HL-60/S4 treated with phorbol 12-myristate 13-acetate at 8.2 ng/mL for 4 days and 3 days (cell line): Measurements from ENCODE around the gene INPP5K.
"Not testable (repeated sequence)": the region's sequence is repeated elsewhere in the genome, so short reads cannot be mapped to it uniquely, and the experiment has no call there.

Experiments used
- in situ Hi-C: fragments of 300-500 bp; cut with MboI; formaldehyde crosslinking; loops from 2 replicates; pipeline ENCODE4 v1.15.0; 2022; ENCODE audit warnings: low sequenced_read_pairs

Gene INPP5K

DNA sequence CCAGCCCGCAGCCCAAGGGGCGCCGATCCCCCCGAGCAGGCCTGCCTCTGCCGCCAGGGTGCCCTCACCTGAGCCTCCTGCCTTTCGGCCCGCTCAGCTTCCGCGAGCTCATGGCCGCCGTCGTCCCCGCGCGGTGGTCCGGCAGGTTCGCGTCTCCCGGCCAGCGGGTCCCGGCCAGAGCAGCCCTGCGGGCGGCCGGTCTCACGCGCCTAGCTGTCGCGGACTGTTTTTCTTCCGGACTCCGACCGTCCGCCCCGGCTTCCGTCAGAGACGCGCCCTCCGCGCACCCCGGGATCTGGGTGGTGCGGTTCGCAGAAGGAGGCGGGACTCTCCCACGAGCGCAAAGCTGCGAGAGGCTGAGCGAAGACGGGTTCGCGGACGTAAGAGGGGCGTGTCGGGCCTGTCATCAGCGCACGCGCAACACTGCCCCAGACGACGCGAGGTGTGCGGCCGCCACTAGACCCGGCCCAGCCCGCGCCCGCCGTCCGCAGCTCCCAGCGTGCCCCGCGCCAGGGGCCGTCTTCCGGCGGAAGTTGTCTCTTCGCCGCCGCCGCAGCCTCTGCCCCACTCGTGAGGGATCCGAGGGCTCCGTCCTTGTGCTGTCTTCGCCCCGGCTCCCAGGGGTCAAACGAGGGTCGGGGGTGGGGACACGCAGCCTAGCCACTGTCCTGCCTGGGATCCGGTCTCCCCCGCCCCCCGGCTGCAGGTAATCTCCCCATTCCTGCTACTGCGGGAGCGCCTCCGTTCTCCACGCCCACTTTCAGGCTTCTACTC lies at the start of gene INPP5K:
Gene INPP5K, minus strand, starts transcription at position 225 of the 774 bp plus-strand sequence. Its CDS starts 113 bp downstream, at position 112.
- in situ Hi-C loops: loop anchor here (25.0 kb wide), 1 partner anchor 254 kb away; the partner anchor contains the start of gene BHLHA9

- in situ Hi-C loops: no loop called here
Observed at GRCh38 chr17:1565877-1566276, 49.5 kb upstream of the INPP5K start.

GRCh38 chr17:1563786-1564613 lies 47.6 kb upstream of the INPP5K start:
- in situ Hi-C loops: no loop called here

GRCh38 chr17:1563471-1563785 lies 47.0 kb upstream of the INPP5K start:
- in situ Hi-C loops: not testable (repeated sequence)

DNA sequence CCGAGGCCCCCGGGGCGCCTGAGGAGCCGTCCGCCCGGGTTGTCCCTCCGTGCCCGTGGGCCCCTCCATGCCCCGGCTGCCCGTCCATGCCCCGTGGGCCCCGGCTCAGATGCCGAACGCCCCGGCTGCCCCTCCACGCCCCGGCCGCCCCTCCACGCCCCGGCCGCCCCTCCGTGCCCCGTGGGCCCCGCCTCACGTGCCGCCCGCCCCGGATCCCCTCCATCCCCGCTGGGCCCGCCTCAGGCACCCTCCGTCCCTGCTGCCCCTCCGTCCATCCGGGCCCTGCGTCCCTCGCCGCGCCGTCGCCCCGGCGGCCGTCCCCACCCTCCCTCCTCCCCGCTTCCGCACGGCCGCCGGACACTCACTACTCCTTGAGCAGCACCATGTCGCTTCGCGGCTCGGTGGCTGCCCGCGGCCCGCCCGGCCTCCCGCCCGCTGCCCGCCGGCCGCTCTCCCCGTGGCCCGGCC lies 45.8 kb upstream of the INPP5K start:
- in situ Hi-C loops: no loop called here

DNA sequence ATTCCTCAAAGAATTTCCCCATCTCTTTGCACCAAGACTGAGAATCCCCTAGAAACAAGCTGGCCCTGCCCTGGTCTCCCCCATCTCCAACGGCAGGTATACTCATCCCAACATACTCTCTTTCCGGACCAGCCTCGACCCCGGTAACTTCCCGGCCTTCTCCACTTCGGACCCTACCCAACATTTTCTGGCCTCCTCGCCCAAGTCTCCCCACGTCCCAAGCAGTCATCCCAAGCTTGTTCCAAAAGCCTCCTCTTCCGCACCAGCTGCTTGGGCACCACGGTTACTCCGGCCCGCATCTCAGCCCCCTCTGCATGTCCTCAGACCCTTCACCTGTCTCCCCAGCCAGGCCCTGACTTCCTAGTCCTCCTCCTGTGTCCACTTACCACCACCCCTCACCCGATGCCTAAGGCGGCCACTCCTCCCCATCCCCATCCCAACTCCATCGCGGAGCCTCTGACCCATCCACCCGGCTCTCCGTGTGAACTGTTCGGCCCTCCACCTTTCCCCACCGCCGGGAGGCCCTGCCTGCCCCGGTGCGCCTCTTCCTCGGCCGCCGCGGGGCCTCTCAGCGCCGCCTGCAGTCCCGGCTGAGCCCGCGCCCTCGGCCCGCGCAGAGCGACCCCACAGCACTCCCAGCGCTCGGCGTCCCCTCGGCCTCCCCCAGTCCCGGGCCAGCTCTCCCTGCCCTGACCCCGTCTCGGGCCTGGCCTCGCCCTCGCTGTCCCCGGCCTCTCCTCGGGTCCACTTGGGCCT lies 45.2 kb upstream of the INPP5K start:
- in situ Hi-C loops: no loop called here

DNA sequence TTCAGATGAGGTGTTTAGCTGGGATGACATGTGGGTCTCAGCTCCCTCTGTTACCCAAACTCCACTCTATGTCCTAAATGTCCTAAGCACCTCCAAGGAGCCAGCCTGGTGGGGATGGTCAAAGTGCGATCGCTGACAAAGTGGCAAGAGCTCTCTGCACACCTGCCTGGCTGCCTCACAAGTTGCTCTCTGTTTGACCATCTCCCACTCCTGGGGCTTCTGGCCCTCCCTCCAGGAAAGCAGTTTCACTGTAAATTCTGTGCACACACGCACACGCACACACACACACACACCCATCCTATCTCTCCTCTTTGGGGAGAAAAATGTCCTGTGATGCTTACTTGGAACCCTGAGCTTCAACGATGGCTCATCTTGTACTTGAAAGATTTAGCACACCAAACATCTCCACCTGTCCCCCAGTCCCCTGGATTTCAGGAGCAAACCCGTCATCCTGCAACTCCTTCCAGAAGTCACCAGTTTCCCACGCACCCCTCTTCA lies 44.5 kb upstream of the INPP5K start:
- in situ Hi-C loops: no loop called here

- in situ Hi-C loops: no loop called here
Observed at GRCh38 chr17:1560101-1560857, 43.9 kb upstream of the INPP5K start.

GRCh38 chr17:1559047-1560043 lies 42.9 kb upstream of the INPP5K start:
- in situ Hi-C loops: no loop called here

DNA sequence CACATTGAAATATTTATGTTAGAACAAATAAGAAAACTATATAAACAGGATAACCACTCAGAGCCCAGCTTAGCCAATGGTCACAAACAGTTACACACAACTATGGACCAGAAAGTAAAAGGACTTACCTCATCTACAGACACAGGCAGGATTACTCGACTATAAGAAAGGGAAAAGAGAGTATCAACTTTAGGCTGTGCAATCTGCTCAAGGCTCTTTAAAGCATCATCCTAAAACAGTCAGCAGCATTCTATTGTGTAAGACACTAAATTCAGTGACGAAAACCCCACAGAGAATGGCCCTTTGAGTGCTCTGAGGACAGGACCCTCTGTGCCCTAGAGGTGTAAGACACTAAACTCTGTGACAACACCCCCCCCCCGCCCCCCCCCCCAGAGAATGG lies 42.0 kb upstream of the INPP5K start:
- in situ Hi-C loops: no loop called here

- in situ Hi-C loops: no loop called here
Observed at GRCh38 chr17:1557355-1558095, 41.1 kb upstream of the INPP5K start.

GRCh38 chr17:1555651-1556471 lies 39.4 kb upstream of the INPP5K start:
- in situ Hi-C loops: no loop called here

DNA sequence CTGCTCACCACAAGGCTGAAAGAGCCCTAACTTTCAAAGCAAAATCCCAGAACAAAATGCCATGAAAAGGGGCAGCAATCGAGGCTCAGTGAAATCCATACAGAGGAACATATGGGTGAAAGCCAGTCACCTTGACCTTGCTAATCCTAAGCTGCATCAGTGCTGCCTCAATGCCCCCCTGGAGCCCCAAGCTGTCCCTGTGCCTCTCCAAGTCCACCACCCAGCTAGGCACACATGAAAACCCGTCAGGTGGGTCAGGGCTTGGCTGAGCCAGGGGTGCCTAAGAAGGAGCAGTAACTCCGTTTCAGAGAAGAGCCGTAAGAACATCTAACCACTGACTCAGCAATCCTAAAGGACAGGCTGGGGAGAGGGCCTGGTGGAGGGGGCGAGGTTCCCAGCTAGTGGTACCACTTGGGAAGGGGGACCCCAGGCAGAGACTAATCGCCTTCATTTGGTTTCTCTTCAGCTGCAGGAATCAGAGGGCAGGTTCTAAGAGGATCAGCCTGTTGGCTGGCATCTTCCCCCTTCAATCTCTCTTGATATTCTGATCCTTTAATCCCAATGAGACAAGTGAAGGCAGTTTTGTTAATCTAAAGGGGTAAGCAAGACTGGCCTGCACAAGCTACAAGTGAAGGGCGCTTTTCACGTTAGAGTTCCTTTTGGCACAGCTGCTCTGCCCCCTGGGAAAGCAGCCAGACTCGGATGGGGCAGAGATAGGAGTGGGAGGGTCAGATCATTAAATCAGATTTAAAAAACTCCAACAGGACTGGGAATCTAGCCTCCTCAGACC lies 38.5 kb upstream of the INPP5K start:
- in situ Hi-C loops: no loop called here

GRCh38 chr17:1553354-1554266 lies 37.2 kb upstream of the INPP5K start:
- in situ Hi-C loops: no loop called here

DNA sequence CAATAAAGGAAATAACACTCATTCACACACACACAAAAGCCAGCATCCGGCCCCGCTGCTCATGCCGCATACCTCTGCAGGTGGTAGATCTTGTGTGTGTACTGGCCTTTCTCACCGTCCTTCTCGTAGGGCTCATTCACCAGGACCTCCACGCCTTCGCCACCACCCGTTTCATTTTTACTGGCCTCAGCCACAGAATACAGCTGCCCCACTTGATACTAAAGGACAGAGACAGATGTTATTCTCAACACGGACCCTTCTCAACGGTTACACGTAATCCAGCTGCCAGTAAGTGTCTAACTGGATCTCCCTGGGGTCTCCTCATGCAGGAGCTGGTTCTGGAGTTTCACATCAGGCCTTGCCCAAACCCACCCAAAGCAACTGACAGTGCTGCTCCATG lies 36.5 kb upstream of the INPP5K start:
- in situ Hi-C loops: no loop called here

DNA sequence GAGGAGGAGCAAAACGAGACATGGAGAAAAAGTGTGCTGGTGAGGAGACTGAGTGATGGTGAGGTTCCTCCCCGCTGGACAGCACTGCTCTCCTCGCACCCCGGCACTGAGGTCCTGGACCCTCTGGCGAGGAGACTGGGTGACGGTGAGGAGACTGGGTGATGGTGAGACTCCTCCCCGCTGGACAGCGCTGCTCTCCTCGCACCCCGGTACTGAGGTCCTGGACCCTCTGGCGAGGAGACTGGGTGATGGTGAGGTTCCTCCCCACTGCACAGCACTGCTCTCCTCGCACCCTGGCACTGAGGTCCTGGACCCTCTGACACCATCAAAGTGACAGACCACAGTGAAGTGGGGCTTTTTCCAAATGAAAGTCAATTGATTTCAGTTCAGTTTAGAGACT lies 35.3 kb upstream of the INPP5K start:
- in situ Hi-C loops: no loop called here
